Measurements from ENCODE around the gene BUB3.
A peak's percentile ranks its signal among the peaks of the same experiment; 100 is the strongest.

BUB3 gene

GRCh38 chr10:123135415-123136141 is 18.6 kb upstream of the BUB3 start, which contains the start of gene HMX3:
Gene HMX3, plus strand, starts transcription at chr10:123135970. Its CDS starts 81 bp downstream, at chr10:123136051.
- Histone ChIP-seq H3K36me3 (ENCODE audit: insufficient read depth, low read length) (no peaks in the 10 kb centered on the region), H3K4me3 (ENCODE audit: low read depth in 1 of 2, low read length in 2 of 2) (peak within 1 kb of the TSS in 1 of 2 donors; percentile 35), H3K9ac (ENCODE audit: low read length) (no peak within 1 kb of the TSS), H3K27me3 (ENCODE audit: control insufficient read depth in 1 of 2, insufficient read depth in 2 of 2, low read length in 2 of 2) (peaks cover 88 to 96% of the 10 kb centered on the region in 2 donors), H3K4me1 (ENCODE audit: insufficient read depth, low read length) (peaks cover 27% of the 10 kb centered on the region), H3K9me3 (ENCODE audit: low read length) (no peaks in the 10 kb centered on the region), H3K27ac (ENCODE audit: low read depth, low read length) (no peak within 1 kb of the TSS)

GRCh38 chr10:123136221-123136805 is 17.9 kb upstream of the BUB3 start:
- Histone ChIP-seq H3K9ac (ENCODE audit: low read length) (no peak overlapping the region), H3K27me3 (ENCODE audit: control insufficient read depth in 1 of 2, insufficient read depth in 2 of 2, low read length in 2 of 2) (peaks cover 88 to 98% of the 10 kb centered on the region in 2 donors), H3K27ac (ENCODE audit: low read depth, low read length) (no peak overlapping the region), H3K36me3 (ENCODE audit: insufficient read depth, low read length) (no peaks in the 10 kb centered on the region), H3K4me1 (ENCODE audit: insufficient read depth, low read length) (peaks cover 27% of the 10 kb centered on the region), H3K4me3 (ENCODE audit: low read depth in 1 of 2, low read length in 2 of 2) (peak overlapping the region in 1 of 2 donors; percentile 35), H3K9me3 (ENCODE audit: low read length) (no peaks in the 10 kb centered on the region)

- Histone ChIP-seq H3K4me3 (ENCODE audit: low read depth in 1 of 2, low read length in 2 of 2) (peak overlapping the region in 1 of 2 donors; percentile 35), H3K36me3 (ENCODE audit: insufficient read depth, low read length) (no peaks in the 10 kb centered on the region), H3K4me1 (ENCODE audit: insufficient read depth, low read length) (peaks cover 27% of the 10 kb centered on the region), H3K27me3 (ENCODE audit: control insufficient read depth in 1 of 2, insufficient read depth in 2 of 2, low read length in 2 of 2) (peaks cover 88 to 98% of the 10 kb centered on the region in 2 donors), H3K9ac (ENCODE audit: low read length) (no peak overlapping the region), H3K9me3 (ENCODE audit: low read length) (no peaks in the 10 kb centered on the region), H3K27ac (ENCODE audit: low read depth, low read length) (no peak overlapping the region)
Observed at GRCh38 chr10:123136806-123137642, 17.2 kb upstream of the BUB3 start.

- Histone ChIP-seq H3K36me3 (ENCODE audit: insufficient read depth, low read length) (no peaks in the 10 kb centered on the region), H3K9ac (ENCODE audit: low read length) (no peak overlapping the region), H3K27me3 (ENCODE audit: control insufficient read depth in 1 of 2, insufficient read depth in 2 of 2, low read length in 2 of 2) (peaks cover 87 to 98% of the 10 kb centered on the region in 2 donors), H3K4me3 (ENCODE audit: low read depth in 1 of 2, low read length in 2 of 2) (no peak overlapping the region), H3K27ac (ENCODE audit: low read depth, low read length) (no peak overlapping the region), H3K4me1 (ENCODE audit: insufficient read depth, low read length) (peaks cover 12% of the 10 kb centered on the region), H3K9me3 (ENCODE audit: low read length) (no peaks in the 10 kb centered on the region)
Observed at GRCh38 chr10:123139165-123139520, 15.1 kb upstream of the BUB3 start.

DNA sequence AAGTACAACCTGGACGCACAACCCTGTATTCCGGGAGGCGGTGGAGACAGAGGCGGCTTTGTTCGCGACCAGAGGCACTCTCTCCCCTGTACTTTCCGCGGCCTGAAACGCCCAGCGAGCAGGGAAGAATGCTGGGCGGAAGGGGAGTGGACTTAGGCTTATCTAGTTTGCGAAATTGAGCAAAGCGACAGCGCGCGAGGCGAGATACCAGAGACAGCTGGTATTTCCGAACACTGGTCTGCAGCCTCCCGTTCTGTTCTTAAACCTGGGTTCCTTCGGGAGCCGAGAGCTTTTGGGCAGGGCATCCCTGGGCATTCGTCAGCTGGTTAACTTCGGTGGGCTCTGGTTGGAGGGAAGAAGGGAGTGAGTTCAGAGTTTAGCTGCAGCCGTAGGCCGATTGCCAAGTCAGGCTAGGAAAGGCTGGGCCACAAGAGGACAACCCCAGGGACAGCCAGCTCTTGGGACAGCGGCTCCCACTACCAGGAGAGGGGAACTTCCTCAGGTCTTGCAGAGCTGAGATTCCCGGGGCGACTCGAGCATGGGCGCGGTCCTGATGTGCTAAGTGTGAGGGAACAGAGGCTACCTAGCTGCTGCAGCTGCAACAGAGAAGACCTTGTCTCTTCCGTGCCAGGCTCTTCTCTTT is 14.6 kb upstream of the BUB3 start:
- Histone ChIP-seq H3K36me3 (ENCODE audit: insufficient read depth, low read length) (no peaks in the 10 kb centered on the region), H3K4me1 (ENCODE audit: insufficient read depth, low read length) (peaks cover 11% of the 10 kb centered on the region), H3K9ac (ENCODE audit: low read length) (no peak overlapping the region), H3K9me3 (ENCODE audit: low read length) (no peaks in the 10 kb centered on the region), H3K4me3 (ENCODE audit: low read depth in 1 of 2, low read length in 2 of 2) (no peak overlapping the region), H3K27me3 (ENCODE audit: control insufficient read depth in 1 of 2, insufficient read depth in 2 of 2, low read length in 2 of 2) (peaks cover 87 to 98% of the 10 kb centered on the region in 2 donors), H3K27ac (ENCODE audit: low read depth, low read length) (no peak overlapping the region)

GRCh38 chr10:123140164-123140982 is 13.8 kb upstream of the BUB3 start:
- H3K9me3 ChIP-seq (ENCODE audit: low read length) = no peaks in the 10 kb centered on the region
- H3K4me1 ChIP-seq (ENCODE audit: insufficient read depth, low read length) = peaks cover 7% of the 10 kb centered on the region
- no peak overlapping the region for H3K9ac ChIP-seq (ENCODE audit: low read length)
- H3K4me3 ChIP-seq (ENCODE audit: low read depth in 1 of 2, low read length in 2 of 2) = no peak overlapping the region
- H3K27me3 ChIP-seq (ENCODE audit: control insufficient read depth in 1 of 2, insufficient read depth in 2 of 2, low read length in 2 of 2) = peaks cover 87 to 98% of the 10 kb centered on the region in 2 donors
- no peak overlapping the region for H3K27ac ChIP-seq (ENCODE audit: low read depth, low read length)
- H3K36me3 ChIP-seq (ENCODE audit: insufficient read depth, low read length) = no peaks in the 10 kb centered on the region

- Histone ChIP-seq H3K27me3 (ENCODE audit: control insufficient read depth in 1 of 2, insufficient read depth in 2 of 2, low read length in 2 of 2) (peaks cover 90 to 98% of the 10 kb centered on the region in 2 donors), H3K4me1 (ENCODE audit: insufficient read depth, low read length) (peaks cover 5% of the 10 kb centered on the region), H3K27ac (ENCODE audit: low read depth, low read length) (no peak overlapping the region), H3K9me3 (ENCODE audit: low read length) (no peaks in the 10 kb centered on the region), H3K36me3 (ENCODE audit: insufficient read depth, low read length) (no peaks in the 10 kb centered on the region), H3K4me3 (ENCODE audit: low read depth in 1 of 2, low read length in 2 of 2) (no peak overlapping the region), H3K9ac (ENCODE audit: low read length) (no peak overlapping the region)
Observed at GRCh38 chr10:123140983-123141390, 13.2 kb upstream of the BUB3 start.

GRCh38 chr10:123141791-123142700 is 12.2 kb upstream of the BUB3 start:
- no peak overlapping the region for H3K4me3 ChIP-seq (ENCODE audit: low read depth in 1 of 2, low read length in 2 of 2)
- no peak overlapping the region for H3K9ac ChIP-seq (ENCODE audit: low read length)
- no peak overlapping the region for H3K27ac ChIP-seq (ENCODE audit: low read depth, low read length)
- H3K9me3 ChIP-seq (ENCODE audit: low read length) = no peaks in the 10 kb centered on the region
- H3K27me3 ChIP-seq (ENCODE audit: control insufficient read depth in 1 of 2, insufficient read depth in 2 of 2, low read length in 2 of 2) = peaks cover 94 to 99% of the 10 kb centered on the region in 2 donors
- no peaks in the 10 kb centered on the region for H3K36me3 ChIP-seq (ENCODE audit: insufficient read depth, low read length)
- H3K4me1 ChIP-seq (ENCODE audit: insufficient read depth, low read length) = no peaks in the 10 kb centered on the region

DNA sequence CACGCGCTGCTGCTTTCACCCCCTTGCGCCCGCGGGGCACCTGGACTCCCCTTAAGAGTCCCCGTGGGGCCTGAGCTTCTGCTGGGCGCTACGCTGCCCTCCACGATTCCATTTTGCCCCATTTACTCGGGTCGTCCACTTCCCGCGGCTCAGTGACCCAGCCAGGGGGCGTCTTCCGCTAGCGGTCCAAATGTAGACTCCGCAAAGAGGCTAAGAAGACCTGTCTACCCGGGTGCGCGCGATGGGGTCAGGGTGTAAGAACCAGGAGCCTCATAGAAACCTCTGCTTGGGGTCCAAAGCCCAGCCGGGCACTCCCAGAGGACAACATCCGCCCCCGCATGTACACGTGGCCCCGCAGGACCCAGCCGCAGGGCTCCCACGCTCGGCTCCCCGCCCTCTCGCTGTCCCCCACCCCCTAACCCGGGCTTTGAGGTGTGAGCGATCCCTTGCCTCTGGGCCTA is 11.5 kb upstream of the BUB3 start:
- H3K4me3 ChIP-seq (ENCODE audit: low read depth in 1 of 2, low read length in 2 of 2) = no peak overlapping the region
- H3K36me3 ChIP-seq (ENCODE audit: insufficient read depth, low read length) = no peaks in the 10 kb centered on the region
- H3K9ac ChIP-seq (ENCODE audit: low read length) = no peak overlapping the region
- no peaks in the 10 kb centered on the region for H3K9me3 ChIP-seq (ENCODE audit: low read length)
- peaks cover 94 to 99% of the 10 kb centered on the region in 2 donors for H3K27me3 ChIP-seq (ENCODE audit: control insufficient read depth in 1 of 2, insufficient read depth in 2 of 2, low read length in 2 of 2)
- no peak overlapping the region for H3K27ac ChIP-seq (ENCODE audit: low read depth, low read length)
- no peaks in the 10 kb centered on the region for H3K4me1 ChIP-seq (ENCODE audit: insufficient read depth, low read length)

Measured in muscle layer of colon (tissue), 2 donors.